HG03039 (cell line): ENCODE data around the gene SLC9C1.

Experiments used
- ATAC-seq: cut with Tn5 transposase; IDR thresholded peaks from one replicate; pipeline ENCODE4 v1.9.1; 2021; ENCODE audit warnings: mild to moderate bottlenecking, moderate library complexity; ENCODE audit not compliant: unreplicated experiment

The SLC9C1 gene

DNA sequence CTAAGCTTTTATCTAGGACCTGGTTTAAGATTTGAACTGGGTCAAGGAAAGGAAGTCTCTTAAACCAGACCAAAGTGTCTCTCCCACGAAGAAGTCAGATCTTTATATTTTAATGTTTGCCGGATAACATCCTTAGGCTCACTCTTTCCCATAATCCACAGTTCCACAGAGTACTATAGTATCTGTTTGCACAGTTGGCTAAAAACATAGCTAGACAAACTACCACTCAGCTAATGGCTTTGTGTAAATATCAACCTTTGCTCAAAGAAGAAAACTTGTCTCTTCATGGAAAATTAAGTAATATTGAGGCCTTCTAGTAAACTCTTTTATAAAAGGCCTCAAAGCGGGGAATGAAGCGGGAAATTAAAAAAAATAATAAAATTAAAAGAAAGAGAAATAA, 13.5 kb upstream of the SLC9C1 start:
- no peak for ATAC-seq

DNA sequence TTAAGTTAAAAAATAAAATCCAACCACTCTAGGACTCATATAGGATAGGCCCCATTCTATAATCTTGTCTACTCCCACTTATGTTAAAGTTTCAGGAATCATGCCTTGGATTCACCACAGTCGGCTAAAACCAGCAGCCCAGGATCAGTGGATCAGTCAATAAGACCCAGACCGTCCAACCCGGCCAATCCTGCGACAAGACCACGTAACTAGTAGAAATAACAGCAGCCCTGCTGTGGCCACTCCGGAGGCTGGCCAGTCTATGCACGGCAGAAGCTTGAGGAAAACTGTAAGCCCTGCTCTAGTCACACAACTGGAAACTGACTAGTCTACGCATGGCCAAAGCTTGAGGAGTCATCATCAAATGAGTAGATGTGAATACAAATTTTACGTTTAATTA, 12.8 kb upstream of the SLC9C1 start:
- ATAC-seq = no peak

DNA sequence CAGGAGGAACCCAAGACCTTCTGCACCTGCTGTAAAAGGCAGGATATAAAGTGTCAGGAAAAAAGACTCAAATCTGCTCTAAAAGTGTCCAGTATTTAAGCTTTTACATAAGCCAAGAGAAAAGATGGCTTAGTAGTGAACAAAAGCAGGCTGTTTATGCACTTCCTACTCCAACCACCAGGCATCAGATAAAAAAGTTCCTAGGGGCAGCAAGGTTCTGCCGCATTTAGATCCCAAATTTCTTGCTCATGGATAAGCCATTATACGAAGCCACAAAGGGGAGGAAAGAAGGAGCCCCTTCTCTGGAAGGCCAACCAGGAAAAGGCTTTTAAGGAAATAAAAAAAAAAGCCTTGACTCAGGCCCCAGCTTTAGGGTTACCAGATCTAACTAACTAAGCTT, 10.6 kb upstream of the SLC9C1 start:
- no peak for ATAC-seq

DNA sequence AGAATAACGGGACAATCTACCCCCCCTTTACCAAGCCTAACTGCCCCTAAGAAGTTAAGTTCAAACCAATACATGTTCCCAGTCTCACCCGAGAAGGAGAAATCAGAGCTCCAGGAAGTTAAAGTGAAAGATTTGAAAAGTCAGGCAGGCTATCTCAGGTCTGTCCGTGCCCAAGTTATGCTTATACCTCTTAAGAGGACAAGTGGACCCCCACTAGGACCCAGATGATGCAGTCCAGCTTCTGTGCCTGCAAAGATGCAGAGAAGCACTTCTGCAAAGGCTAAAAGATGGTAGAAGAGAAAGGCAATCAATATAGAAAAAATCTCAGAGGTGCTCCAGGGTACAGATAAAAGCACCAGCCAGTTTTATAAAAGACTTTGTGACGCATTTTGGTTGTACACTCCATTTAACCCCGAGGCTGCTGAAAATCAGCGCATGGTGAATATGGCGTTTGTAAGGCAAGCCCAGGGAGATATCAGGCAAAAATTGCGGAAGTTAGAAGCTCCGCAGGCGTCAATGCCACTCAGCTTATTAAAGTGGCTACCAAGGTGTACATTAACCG, 9.8 kb upstream of the SLC9C1 start:
- ATAC-seq = no peak

DNA sequence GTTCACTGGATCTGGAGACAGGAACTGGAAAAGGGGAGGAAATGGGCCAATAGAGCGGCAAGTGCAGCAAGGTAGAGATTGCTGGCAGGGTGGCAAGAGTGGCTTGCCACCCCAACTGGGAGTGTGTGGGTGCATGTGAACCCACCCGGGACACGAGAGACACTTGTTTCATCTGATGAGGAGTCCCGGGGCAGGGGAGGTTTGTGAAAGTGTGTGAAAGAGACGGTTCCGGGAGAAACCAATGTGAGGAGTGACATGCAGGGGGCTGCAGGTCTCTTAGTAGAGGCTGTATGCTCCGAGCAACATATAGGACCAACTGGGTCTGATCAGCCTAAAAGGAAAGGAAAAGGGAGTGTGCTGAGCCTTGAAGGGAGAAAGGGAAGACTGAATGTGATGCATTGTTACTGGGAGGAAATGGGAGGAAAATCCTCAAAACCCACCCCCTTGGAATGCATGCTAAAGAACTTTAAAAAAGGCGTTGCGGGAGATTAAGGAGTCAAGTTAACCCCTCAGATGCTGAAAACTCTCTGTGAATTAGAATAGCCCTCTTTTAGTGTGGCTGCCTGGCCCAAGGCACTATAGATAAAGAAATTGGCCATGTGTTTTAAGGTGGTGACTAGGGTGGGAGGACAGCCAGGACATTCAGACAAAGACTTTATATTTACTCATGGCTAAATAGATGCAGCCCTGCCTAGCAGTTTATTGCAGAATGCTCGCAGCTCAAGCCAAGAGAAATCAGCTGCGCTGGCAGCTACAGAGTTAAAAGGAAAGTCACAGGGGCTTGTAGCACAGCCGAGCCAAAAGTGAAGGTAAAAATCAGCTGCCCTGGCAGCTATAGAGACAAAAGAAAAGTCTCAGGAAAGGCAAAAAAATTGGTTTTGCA, 9.1 kb upstream of the SLC9C1 start:
- ATAC-seq = no peak

DNA sequence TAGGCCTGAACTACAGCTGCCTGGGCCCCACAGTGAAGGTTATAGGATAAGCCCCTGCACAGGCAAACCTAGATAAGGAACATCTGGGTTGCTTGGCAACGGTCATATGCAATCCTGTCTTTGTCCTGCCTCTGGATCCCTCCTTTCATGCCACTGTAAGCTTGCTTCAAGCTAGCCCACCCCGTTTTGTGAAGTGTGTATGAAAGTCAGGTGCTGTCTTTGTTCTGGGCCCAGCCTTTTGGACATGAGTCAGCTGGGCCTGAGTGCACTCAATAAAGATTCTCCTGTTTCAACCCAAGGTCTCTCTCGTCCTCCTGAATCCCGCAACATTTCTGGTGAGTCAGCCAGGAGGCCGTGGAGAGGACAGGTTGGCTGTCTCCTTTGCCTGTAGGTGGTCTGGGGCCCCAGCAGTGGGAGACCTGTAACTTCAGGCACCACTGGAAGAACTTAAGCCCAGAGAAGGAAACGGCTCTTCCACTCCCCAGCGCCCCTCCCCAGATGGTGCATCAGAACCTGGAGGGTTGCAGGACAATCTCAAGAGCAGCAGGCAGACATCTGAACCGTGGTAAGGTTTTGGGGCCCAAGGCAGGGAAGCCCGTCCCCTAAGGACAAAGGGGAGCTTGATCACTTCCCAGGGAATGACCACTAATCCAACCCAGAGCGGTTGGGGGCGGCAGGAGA, 8.3 kb upstream of the SLC9C1 start:
- no peak for ATAC-seq

DNA sequence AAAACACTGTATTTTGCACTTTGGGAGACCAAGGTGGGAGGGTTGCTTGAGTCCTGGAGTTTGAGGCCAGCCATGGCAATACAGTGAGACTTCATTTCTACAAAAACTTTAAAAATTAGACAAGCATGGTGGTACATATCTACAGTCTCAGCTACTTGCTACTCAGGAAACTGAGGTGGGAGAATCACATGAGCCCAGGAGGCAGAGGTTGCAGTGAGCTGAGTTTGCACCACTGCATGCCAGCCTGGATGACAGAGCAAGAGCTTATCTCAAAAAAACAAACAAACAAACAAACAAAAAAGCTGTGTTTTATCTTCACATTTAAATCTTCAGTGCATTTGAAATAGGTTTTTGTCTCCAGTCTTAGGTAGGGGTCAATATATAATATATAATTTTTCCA, 4.8 kb upstream of the SLC9C1 start:
- ATAC-seq = no peak

DNA sequence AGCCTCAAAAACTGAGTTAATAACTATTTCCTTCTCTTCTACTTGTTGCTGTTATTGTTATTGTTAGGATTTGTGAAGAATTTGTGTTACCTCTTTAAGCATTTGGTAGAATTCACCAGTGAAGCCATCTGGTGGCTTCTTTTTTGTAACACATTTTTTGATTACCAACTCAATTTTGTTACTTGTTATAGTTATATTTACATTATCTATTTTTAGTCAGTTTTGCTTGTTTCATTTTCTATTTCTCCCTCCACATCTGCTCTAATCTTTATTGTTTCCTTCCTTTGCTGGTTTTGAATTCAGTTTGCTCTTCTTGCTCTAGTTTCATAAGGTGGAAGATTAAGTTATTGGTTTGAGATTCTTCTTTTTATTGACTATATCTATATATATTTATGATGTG, 3.7 kb upstream of the SLC9C1 start:
- no peak for ATAC-seq

DNA sequence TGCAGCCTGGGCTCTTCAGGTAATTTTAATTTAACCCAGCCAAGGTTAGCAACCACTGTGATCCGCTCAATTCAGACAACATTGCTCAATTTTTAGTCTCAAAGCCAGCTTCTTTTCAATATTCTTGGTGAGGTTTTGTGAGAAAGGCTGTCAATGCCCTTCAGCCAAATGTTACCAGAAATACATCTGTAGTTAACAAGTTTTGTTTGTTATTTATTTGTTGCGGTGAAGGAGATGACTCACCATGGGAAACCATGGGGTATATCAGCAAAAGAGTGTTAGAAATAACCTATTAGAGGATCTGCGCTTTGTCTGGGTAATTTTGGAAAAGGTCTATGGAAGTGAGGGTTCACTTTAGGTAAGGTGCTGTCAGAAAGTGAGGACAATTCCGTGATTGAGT, 5.0 kb downstream of the SLC9C1 start:
- no peak for ATAC-seq

DNA sequence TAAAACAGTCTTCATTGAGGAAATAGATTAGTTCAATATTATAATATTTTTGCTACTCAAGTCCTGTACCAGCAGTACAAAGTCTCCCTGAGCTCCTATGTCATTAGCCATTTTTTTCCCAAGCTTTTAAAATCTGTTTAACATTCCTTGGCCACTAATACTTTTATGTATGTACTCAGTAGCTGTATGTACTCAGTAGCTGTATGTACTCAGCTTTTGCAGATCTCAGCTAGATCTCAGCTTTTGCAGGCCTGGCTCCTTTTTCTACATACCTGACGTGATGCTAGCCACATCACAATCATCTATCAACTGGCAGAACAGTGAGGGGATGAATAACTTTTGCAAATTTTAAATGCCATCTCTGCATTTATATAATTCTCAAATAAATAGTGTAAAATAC, 13.8 kb downstream of the SLC9C1 start:
- ATAC-seq = no peak

DNA sequence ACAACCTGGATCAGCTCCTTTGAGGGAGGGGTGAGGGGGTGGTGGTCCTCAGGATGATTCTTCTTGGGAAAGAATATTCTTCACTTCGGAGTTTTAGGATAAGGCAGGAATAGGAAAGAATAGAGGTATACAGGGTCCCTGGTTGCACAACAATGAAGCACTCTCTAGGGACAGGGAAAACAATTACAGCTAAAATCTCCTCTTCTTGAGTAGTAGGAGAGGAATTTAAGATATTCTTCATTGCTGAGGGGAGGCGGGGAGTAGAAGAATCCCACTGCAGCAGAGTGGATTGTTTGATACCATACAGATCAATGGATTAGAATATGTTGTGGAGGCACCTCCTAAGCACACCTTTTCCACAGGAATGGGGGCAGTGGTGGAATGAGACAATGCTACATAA, 20.5 kb downstream of the SLC9C1 start:
- no peak for ATAC-seq

DNA sequence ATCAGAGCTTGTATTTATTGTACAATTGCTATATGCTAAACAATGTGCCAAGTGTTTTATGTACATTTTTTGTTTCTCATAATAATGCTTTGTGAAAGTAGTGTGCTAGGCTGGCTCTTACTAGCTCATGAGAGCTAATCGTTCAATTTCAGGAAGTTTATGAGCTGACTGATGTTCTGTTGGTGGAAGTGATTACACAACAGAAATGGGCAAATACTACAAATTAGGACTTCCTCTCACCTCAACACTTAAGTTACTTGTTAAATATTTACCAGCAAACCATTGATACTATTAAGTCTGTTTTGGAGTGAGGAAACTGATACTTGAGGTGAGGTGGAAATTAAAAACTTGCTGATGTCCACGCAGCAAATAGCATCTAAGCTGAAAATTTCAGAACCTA, 32.3 kb downstream of the SLC9C1 start:
- ATAC-seq = no peak

DNA sequence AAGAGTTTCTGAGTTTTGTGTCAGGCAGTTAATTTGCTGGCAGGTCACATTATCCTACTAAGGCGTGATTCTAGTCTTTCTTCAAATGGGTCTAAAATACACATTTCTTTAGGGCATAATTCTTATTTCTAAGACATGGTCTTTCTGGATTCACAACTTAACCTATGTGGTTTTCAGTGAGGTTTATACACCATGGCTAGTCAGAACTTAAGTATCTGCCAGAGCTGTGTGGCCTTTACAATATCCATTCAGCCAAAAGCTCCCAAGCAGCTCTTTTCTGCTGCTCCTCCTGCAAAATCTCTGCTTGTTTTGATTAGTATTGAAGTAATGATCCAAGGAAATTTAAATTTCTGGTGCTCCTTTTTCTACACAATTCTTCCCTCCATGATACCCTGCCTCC, 33.5 kb downstream of the SLC9C1 start:
- no peak for ATAC-seq

DNA sequence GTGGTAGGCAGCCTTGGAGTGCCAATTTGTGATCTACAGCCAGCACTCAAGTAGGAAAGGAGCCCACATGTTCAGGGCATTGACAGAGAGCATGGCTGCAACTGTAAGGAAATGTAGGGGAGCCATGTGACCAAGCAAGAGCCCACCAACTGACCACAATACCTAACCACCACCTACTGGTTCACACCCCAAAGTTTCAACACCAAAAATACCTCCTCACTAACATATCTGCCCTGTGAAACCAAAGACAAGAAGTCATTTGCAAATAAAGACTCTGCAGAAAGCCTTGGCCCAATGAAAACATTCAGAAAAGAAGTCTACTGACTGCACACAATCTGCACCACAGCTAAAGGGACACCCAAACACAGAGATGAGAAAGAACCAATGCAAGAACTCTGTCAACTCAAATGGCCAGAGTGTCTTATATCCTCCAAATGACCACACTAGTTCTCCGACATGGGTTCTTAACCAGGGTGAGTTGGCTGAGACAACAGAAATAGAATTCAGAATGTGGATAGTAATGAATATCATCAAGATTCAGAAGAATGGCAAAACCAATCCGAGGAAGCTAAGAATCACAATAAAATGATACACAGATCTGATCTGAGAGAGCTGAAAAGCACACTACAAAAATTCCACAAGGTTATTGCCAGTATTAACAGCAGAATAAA, 40.6 kb downstream of the SLC9C1 start:
- no peak for ATAC-seq

DNA sequence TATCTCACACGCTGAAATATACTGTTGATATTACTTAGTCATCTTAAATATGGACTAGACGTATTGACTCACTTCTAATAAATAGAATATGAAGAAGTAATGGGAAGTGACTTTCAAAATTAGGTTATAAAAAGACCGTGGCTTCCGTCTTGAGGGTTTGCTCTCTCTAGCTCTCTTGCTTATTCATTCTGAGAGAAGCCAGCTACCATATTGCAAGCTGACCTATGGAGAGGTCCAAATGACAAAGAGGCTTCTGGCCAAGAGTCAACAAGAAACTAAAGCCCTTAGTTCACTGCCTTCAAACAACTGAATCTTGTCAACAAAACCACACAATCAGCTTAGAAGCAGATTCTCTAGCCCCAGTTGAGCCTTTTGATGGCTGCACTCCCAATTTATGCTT, 46.1 kb downstream of the SLC9C1 start:
- ATAC-seq = no peak

DNA sequence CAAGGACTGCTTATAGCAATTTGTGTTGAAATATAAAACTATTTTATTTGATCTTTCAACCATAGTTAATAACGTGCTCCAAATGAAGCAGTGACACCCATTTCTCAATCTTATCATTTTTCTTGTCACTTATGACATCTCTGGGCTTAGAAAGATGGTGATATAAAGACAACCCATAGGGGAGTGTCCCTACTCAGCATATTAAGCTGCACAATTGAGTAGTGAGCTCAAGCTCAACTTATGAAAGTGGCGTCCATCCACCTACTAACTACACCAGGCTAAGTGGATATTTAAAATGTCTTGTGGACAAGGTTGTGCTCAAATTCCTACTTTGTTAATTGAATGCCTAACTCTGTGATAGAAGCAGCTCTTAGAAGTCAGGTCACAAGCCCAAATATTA, 46.7 kb downstream of the SLC9C1 start:
- no peak for ATAC-seq

DNA sequence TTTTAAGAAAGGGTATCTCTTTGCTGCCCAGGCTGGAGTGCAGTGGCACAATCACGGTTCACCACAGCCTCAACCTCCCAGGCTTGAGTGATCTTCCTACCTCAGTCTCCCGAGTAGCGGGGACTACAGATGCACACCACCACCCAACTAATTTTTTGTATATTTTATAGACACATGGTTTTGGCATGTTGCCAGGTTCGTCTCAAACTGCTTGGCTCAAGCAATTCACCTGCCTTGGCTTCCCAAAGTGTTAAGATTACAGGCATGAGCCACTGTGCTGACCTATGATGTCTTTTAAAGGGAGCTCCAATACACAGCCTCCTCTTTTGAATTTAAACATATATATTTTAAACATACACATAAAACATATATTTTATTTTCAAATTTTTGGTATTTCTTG, 60.9 kb downstream of the SLC9C1 start:
- no peak for ATAC-seq

DNA sequence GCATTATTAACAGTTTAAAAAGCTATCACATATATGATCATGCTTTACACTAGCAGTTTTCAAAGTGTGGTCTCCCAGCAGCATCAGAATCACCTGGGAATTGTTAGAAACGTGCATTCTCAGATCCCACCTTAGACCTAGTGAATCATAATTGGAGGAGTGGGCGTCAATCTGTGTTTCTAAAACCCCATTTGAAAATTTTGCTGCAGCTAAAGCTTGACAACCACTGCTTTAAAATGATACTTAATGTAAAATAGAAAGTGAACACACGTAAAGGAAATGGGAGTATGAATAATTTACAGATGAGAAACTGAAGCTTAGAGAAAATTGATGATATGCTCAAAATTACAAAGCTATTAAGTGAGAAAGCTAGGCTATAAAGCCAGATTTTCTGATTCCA, 62.3 kb downstream of the SLC9C1 start:
- no peak for ATAC-seq

DNA sequence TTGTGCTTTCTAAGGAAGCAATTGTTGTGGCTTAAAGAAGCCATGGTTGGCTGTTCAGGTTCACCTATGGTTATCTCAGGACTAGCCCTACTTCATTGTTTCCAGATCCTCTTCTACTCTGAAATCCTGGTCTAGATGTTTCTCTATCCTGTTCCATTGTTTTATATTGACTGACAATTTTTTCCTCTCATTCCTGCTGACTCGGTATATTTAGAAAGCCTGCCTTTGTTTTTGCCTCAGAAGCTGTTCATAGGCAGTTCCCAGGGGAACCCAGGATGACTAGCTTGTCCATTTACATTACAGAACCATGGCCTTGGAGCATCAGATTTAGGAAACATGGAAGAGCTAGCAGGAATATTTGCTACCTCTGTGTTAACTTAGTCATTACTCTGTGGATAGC, 64.0 kb downstream of the SLC9C1 start:
- ATAC-seq = no peak

DNA sequence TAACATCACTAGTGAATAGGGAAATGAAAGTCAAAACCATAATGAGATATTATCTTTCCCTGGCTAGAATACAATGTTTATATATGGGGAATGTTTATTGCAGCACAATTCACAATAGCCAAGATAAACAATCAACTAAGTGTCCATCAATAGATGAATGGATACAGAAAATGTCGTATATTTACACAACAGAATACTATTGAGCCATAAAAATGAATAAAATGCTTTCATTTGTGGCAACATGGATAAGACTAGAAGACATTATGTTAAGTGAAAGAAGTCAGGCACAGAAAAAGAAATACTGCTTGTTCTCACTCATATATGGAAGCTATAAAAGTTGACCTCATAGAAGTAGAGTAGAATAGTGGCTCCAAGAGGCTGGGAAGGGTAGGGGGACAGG, 65.2 kb downstream of the SLC9C1 start:
- no peak for ATAC-seq

DNA sequence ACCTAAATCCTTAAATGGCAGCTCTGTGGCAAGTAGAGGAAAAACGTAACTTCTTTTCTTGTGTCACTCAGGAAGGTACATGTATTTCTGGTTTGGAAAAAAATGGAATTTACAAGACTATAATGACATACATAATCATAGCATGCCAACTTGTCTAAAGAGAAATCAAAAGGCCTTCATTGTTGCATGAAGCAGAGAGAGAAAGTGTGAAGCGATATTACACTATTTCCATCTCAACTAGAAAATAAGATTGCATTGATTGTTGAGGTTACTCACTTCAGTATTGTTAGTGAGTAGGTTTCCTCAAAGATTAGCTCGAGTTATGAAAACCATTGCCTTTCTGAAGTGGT, 93.7 kb downstream of the SLC9C1 start:
- ATAC-seq = no peak
